Fibroblast of skin of back (primary cell): ENCODE results near the gene SOX11. TPM values are rescaled to one million over a fixed set of nuclear protein-coding genes. Genes with fewer than 3 reads are reported as not detected.
"Not testable (repeated sequence)": the region's sequence is repeated elsewhere in the genome, so short reads cannot be mapped to it uniquely, and the experiment has no call there.

Experiments used
- DNase-seq: peaks from one replicate; pipeline ENCODE4 v3.0.0-alpha.2; 2013
- polyA plus RNA-seq, 2 experiments: library from polyadenylated mRNA; unstranded; fragments of 120-200 nt; gene quantifications; one replicate each; pipeline ENCODE4 v1.2.1, GENCODE V29; 2013; ENCODE audit not compliant: insufficient read length in 2 of 2

SOX11 gene
- polyA plus RNA-seq (2013, experiment 1 of 2; ENCODE audit: insufficient read length): 16.0 TPM
- polyA plus RNA-seq (2013, experiment 2 of 2; ENCODE audit: insufficient read length): 14.5 TPM

- DNase-seq: peak; percentile 97
Measured at GRCh38 chr2:5691985-5692529, at the start of gene SOX11. TSS of gene SOX11 (plus strand) at chr2:5692384. CDS start at chr2:5692722, 338 bp downstream.

DNA sequence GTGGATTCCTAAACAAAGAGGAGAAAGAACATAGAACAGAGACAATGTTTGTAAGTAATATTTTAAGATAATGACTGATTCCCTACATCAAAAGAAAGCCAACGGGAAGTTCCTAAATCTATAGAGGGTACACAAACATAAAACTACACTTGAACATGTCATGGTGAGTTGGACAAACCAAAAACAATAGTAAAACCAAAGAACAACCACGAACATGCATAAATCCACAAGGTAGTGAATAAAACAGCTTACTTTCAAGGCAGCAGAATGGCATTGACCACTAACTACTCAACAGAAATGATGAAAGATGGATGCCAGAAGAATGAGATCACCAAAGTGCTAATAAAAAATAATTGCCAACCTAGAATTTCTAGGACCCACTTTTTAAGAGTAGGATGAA, 39.5 kb upstream of the SOX11 start:
- DNase-seq: peak; percentile 45

- peak; percentile 35 for DNase-seq
Measured at GRCh38 chr2:5653756-5654155, 38.4 kb upstream of the SOX11 start.

- peak; percentile 79 for DNase-seq
Measured at GRCh38 chr2:5657231-5657630, 35.0 kb upstream of the SOX11 start.

DNA sequence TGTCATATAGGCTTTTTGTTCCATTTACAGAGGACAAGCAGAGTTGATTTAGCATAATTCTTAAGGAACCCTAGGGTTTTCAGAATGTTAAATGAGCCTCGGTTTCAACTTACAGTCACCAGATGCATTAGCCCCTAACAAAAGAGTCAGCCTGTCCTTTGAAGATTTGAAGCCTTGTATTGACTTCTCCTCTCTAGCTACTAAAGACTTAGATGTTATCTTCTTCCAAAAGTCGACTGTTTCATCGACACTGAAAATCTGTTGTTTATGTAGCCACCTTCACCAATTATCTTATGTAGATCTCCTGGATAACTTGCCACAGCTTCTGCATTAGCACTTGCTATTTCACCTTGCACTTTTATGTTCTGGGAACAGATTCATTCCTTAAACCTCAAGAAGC, 31.6 kb upstream of the SOX11 start:
- DNase-seq: no peak

DNA sequence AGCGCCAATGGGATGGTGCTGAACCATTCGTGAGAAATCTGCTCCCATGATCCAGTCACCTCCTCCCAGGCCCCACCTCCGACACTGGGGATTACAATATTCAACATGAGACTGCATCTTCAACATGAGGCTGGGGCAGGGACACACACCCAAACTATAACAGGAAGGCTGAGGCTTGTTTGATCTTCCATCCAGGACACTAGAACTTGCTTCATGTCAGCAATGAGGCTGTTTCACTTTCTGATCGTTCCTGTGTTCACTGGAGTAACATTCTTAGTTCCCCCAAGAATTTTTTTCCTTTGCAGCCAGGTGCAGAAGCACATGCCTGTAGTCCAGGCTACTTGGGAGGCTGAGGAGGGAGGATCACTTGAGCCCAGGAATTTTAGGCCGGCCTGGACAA, 30.8 kb upstream of the SOX11 start:
- no peak for DNase-seq

GRCh38 chr2:5664278-5664681, 27.9 kb upstream of the SOX11 start:
- no peak for DNase-seq

DNA sequence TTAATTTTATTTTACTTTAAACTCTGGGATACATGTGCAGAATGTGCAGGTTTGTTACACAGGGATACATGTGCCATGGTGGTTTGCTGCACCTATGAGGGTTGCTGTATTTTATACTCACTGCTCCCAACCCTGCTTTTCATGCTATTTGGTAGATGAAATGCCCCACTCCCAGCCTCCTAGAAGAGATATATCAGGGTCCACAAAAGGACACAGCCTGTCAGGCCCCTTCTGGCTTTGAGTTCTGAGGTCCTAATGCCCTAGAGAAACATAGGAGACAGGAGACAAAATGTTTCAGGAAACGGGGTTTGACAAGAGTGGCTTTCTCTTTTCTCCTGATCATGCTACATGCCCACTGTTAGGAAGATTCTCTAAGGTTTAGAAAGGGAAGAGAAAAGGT, 27.1 kb upstream of the SOX11 start:
- DNase-seq: no peak

DNA sequence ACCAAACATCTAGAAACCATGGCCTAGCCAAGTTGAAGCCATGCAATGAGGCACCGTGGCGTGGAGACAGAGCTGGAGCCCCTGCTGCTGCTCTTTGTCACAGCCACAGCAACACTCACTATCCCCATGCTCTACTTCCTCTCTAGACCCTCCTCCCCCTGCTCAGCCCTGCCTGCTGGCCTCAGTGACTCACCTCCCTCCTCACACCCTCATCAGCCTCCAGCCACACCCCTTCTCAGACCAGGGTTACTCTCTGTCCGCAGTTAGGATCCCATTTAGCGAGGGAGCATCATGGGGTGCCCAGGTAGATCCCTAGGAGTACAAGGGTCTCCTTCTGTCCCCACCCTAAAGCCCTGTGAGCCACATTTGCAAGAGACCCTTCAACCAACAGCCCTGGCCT, 25.4 kb upstream of the SOX11 start:
- peak; percentile 60 for DNase-seq

- not testable (repeated sequence) for DNase-seq
Measured at GRCh38 chr2:5667655-5668054, 24.5 kb upstream of the SOX11 start.

GRCh38 chr2:5668682-5669250, 23.4 kb upstream of the SOX11 start:
- DNase-seq: no peak

DNA sequence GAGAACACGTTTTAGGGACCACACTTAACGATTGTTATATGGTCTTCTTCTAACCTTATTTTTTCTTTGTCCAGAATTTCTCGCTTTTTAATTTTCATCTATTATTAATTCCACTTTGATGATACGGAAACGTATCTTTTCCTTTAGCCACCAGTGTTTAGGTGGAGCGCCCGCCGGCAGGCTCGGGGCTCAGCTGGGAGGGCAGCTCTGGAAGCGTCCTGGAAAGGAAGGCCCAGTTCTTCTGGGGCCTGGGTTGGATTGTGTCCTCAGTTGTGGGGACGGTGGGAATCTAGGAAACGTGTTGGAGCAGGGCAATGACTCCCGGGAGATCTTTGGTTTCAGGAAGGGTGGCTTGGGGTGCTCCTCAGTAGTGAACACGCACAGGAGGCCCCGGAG, 19.4 kb upstream of the SOX11 start:
- no peak for DNase-seq

GRCh38 chr2:5673145-5674025, 18.8 kb upstream of the SOX11 start:
- no peak for DNase-seq

- peak; percentile 79 for DNase-seq
Measured at GRCh38 chr2:5674026-5674340, 18.2 kb upstream of the SOX11 start.

DNA sequence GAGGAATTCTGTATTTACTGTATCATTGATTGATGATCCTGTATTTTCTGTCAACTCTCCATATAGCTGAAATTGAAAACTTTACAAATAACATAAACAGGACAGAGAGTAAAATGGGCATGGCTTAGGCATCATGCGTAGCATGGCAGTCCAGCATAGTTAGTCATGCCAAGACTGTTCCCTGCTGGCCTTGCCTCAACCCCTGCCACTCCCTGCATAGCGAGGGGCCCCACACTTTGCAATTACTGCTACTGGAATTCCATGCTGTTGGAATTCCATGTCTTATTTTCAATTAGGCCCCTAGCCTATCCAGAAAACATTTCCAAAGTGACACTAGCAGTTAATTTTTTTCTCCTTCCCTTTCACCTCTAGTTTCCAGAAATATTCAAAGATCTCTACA, 15.1 kb upstream of the SOX11 start:
- DNase-seq: peak; percentile 60

DNA sequence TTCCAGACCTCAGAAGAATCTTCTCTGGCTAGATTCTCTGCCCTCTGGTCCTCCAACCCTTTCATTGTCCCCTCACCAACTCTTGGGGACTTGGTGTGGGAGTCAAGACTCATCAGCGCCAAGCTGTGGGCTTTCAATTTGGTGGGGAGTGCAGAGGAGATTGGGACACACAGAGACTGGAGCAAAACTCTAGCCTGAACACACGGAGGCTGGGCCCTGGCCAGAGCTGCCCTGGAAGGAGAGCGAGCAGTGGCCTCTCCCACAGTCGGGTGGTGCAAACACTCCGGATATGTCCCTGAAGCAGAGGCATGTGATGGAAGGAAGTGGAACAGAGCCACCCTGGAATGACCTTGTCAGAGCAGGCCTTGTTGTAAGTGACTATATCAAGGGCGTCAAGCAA, 8.7 kb upstream of the SOX11 start:
- no peak for DNase-seq

DNA sequence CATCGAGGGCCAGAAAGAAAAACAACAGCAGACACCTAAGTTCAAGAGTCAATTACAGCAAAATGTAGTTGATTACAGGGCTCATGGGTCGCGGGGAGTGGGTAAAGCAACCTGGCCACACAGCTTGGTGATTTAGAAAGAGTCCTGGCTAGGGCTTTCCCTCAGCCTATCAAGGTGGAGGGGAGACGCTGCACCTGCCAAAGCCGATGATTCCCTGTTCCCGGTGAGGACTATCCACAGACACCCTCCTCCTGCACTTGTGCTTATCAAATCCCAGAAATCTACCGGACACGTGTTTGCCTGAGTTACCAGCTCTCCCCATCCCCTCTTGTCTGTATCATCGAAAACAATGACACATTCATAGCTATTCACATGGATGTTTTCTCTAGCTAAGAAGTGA, 7.0 kb upstream of the SOX11 start:
- DNase-seq: no peak

GRCh38 chr2:5686068-5686467, 6.1 kb upstream of the SOX11 start:
- no peak for DNase-seq

GRCh38 chr2:5686536-5686935, 5.6 kb upstream of the SOX11 start:
- DNase-seq: peak; percentile 68

DNA sequence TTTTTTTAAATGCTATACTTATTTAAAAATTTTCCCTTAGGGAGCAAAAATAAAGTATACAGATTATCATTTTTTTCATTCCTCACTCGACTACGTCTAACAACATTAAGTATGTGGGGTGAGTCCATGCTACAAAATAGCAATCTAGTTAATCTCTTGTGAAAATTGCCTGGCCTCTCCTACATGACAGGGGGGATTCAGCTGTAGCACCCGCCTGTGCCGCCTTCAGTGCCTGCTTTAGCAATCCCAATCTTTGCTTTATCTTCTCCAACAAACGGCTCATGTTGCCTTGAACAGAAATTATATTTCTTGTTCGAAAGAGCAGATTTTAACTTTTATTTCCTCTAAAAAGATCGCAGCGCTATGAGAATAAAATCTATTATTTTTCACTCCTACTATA, 2.4 kb upstream of the SOX11 start:
- peak; percentile 40 for DNase-seq

DNA sequence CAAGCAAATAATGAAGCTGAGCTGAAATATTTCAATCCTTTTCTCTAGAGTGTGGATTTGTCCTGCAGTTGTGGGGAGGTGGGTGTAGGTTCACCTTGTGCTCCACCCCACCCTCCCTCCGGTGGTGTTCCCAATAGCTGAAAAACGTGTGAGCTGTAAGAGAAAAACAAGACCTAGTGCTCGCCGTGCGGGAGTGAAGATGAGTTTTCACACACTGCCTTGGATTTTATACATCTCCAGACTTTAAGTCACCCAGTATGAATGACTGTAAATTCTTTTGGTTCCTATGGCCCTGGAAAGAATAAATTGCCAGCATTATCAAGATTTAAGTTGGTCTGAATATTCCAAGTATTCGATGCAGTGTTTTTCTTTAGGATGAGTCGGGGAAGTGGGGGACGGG, 1.9 kb upstream of the SOX11 start:
- DNase-seq: peak; percentile 85

DNA sequence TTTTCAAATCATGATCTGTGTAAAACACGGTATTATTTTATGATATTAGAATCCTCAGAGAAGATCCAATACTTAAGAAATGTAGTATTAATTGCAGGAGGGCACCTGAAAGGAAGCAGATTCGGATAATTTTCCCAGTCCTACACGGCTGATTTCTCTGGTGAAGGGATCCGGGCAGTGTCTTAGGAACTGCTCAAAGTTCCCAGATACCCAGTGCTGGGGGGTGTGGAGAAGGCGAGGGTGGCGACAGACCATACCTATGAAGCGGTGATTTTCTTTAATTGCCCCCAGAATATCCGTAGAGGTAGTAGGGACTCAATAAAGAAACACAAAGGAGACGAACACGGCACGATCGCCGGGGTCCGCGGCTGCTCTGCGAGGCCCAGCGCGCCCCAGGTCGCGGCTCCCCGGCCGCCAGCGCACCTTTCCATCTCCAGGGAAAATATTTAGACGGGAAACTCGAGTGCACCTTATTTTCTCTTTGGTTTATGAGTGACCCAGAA, 1.4 kb upstream of the SOX11 start:
- DNase-seq: no peak

DNA sequence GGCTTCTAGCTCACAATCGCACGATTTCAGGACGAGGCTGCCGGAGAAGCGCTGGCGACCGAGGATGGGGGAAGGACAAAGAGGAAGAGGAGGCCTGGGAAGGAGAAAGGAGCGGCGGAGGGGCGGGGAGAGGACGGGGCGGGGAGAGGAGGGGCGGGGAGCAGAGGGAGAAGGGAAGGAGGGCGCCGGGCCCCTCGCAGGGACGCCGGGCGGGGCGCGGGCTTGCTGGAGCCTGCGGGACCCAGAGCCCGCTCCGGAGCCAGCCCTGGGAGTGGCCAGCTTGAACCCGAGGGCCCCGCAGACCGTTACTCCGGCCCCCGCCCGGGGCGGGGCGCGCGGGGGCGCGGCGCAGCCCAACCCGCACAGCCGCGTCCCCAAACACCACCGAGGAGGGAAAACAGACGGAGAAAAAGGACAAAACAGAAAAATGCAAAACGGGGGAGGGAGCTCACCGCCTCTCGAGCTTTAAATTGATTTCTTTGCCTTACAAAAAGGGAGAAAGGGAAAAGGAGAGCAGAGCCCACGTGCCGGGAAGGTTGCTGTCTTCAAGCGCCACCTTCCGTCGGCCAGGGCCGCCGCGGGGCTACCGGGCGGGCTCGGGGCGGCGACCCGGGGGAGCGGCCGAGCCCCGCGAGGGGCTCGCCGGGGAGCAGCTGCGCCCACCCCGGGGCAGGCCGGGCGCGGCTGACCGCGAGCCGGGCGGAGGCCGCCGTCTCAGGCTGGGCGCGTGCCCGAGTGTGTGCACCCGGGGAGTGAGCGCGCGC, 781 bp upstream of the SOX11 start:
- peak; percentile 86 for DNase-seq
